Measurements from ENCODE around the gene ZKSCAN3. TPM values are rescaled to one million over a fixed set of nuclear protein-coding genes. Genes with fewer than 3 reads are reported as not detected.

The ZKSCAN3 gene
- total and polyA plus RNA-seq, 2 donors (not counting 1 experiment from before 2014, with no cell fraction given), result 4.0 to 11.9 TPM

GRCh38 chr6:28353356-28353755 lies 3.6 kb downstream of the ZKSCAN3 start:
- Histone ChIP-seq H3K9me3 (ENCODE audit: control extremely low read depth in 1 of 3, control insufficient read depth in 2 of 3, insufficient read depth in 1 of 3, low read length in 2 of 3) (peaks cover 0 to 12% (median 0%) of the 10 kb centered on the region in 3 donors), H3K4me2 (replicated peaks; ENCODE audit: low read depth, low read length, poor library complexity, severe bottlenecking) (no peak overlapping the region), H3K27ac (ENCODE audit: low read length in 2 of 2) (no peak overlapping the region), H3K4me1 (ENCODE audit: control insufficient read depth in 2 of 2, insufficient read depth in 2 of 2, low read length in 2 of 2) (peaks cover 11 to 24% of the 10 kb centered on the region in 2 donors), H3K9ac (ENCODE audit: low read length) (no peak overlapping the region), H3K36me3 (replicated peaks in 1 of 2; ENCODE audit: control extremely low read depth in 1 of 2, control insufficient read depth in 1 of 2, extremely low read depth in 1 of 2, insufficient read depth in 2 of 2, low read length in 1 of 2) (no peaks in the 10 kb centered on the region), H4K20me1 (ENCODE audit: control insufficient read depth, insufficient read depth, low read length, poor library complexity, severe bottlenecking) (peaks cover 13% of the 10 kb centered on the region), H3K27me3 (replicated peaks in 1 of 4; ENCODE audit: control extremely low read depth in 1 of 4, control insufficient read depth in 3 of 4, insufficient read depth in 4 of 4, low read length in 3 of 4) (no peaks in the 10 kb centered on the region), H3K79me2 (ENCODE audit: control insufficient read depth, insufficient read depth, low read length) (peaks cover 79% of the 10 kb centered on the region), H3K4me3 (ENCODE audit: control extremely low read depth in 1 of 5, extremely low read depth in 1 of 5, insufficient read depth in 1 of 5, low read depth in 2 of 5, low read length in 4 of 5) (no peak overlapping the region), H2AFZ (ENCODE audit: insufficient read depth, low read depth, low read length, poor library complexity, severe bottlenecking) (no peak overlapping the region)
- CTCF ChIA-PET, result interaction anchor here (1.3 to 4.5 kb wide), 2 partner anchors 9 to 29 kb away, joined by 3 to 37 read pairs; no protein-coding TSS in a partner anchor
- WGBS (ENCODE audit: insufficient coverage), result 88% methylated on average over 1 of the region's 3 CpGs
- TF ChIP-seq EZH2 (IDR thresholded peaks at IDR 0.05; ENCODE audit: borderline replicate concordance, insufficient read depth, low read depth, low read length, poor library complexity, severe bottlenecking), result no peak
- H3K27ac Mint-ChIP-seq, result no peak overlapping the region
- DNase-seq (no peak), ATAC-seq (ENCODE audit: low read depth) (no peak)
- H3K9me3 Mint-ChIP-seq (ENCODE audit: insufficient read depth), result no peaks in the 10 kb centered on the region
- intact Hi-C loops (cut with micrococcal nuclease), result no loop called here
- no peaks in the 10 kb centered on the region for H3K27me3 Mint-ChIP-seq
- H3K4me1 Mint-ChIP-seq, result peaks cover 34% of the 10 kb centered on the region
- no peak overlapping the region for H3K4me3 Mint-ChIP-seq
- POLR2A ChIA-PET, result interaction anchor here (0.7 kb wide), 1 partner anchor 18 kb away, joined by 3 read pairs; no protein-coding TSS in a partner anchor

GRCh38 chr6:28353981-28354676 lies 4.4 kb downstream of the ZKSCAN3 start:
- Histone ChIP-seq H3K4me3 (ENCODE audit: control extremely low read depth in 1 of 5, extremely low read depth in 1 of 5, insufficient read depth in 1 of 5, low read depth in 2 of 5, low read length in 4 of 5) (no peak overlapping the region), H2AFZ (ENCODE audit: insufficient read depth, low read depth, low read length, poor library complexity, severe bottlenecking) (no peak overlapping the region), H3K9ac (ENCODE audit: low read length) (no peak overlapping the region), H3K27me3 (replicated peaks in 1 of 4; ENCODE audit: control extremely low read depth in 1 of 4, control insufficient read depth in 3 of 4, insufficient read depth in 4 of 4, low read length in 3 of 4) (no peaks in the 10 kb centered on the region), H3K27ac (ENCODE audit: low read length in 2 of 2) (no peak overlapping the region), H3K79me2 (ENCODE audit: control insufficient read depth, insufficient read depth, low read length) (peaks cover 79% of the 10 kb centered on the region), H4K20me1 (ENCODE audit: control insufficient read depth, insufficient read depth, low read length, poor library complexity, severe bottlenecking) (peaks cover 13% of the 10 kb centered on the region), H3K4me1 (ENCODE audit: control insufficient read depth in 2 of 2, insufficient read depth in 2 of 2, low read length in 2 of 2) (peaks cover 11 to 24% of the 10 kb centered on the region in 2 donors), H3K4me2 (replicated peaks; ENCODE audit: low read depth, low read length, poor library complexity, severe bottlenecking) (no peak overlapping the region), H3K9me3 (ENCODE audit: control extremely low read depth in 1 of 3, control insufficient read depth in 2 of 3, insufficient read depth in 1 of 3, low read length in 2 of 3) (peaks cover 0 to 12% (median 0%) of the 10 kb centered on the region in 3 donors), H3K36me3 (replicated peaks in 1 of 2; ENCODE audit: control extremely low read depth in 1 of 2, control insufficient read depth in 1 of 2, extremely low read depth in 1 of 2, insufficient read depth in 2 of 2, low read length in 1 of 2) (no peaks in the 10 kb centered on the region)
- H3K27me3 Mint-ChIP-seq, result no peaks in the 10 kb centered on the region
- ATAC-seq (ENCODE audit: low read depth) (no peak), DNase-seq (no peak)
- TF ChIP-seq CTCF (IDR thresholded peaks at IDR 0.05) (no peak), EZH2 (IDR thresholded peaks at IDR 0.05; ENCODE audit: borderline replicate concordance, insufficient read depth, low read depth, low read length, poor library complexity, severe bottlenecking) (no peak)
- ChIA-PET CTCF (interaction anchor here (1.3 to 4.5 kb wide), 4 partner anchors 9 to 249 kb away, joined by 3 to 37 read pairs (median 24); partner anchors contain the start of gene ZSCAN26), POLR2A (no interaction called here)
- H3K4me3 Mint-ChIP-seq, result no peak overlapping the region
- no peak overlapping the region for H3K27ac Mint-ChIP-seq
- peaks cover 34% of the 10 kb centered on the region for H3K4me1 Mint-ChIP-seq
- no peaks in the 10 kb centered on the region for H3K9me3 Mint-ChIP-seq (ENCODE audit: insufficient read depth)
- intact Hi-C loops (cut with micrococcal nuclease), result no loop called here
- WGBS (ENCODE audit: insufficient coverage), result 94% methylated on average over 11 of the region's 11 CpGs

Data from B cell (primary cell).